HepG2 (cell line): ENCODE results near the gene RFXANK. TPM values are rescaled to one million over a fixed set of nuclear protein-coding genes. Genes with fewer than 3 reads are reported as not detected.

Experiments used
- CHD2 ChIP-seq: IDR thresholded peaks from 2 replicates; pipeline ENCODE4 v1.6.1; 2011; ENCODE audit warnings: low read depth, low read length, improper control_type of control experiment
- REXO4 ChIP-seq: sonication (generic); formaldehyde crosslinking; IDR thresholded peaks from 2 replicates; pipeline ENCODE4 v1.8.0; 2022; ENCODE audit warnings: missing genetic modification reagents, mild to moderate bottlenecking, borderline replicate concordance
- RFX3 ChIP-seq: IDR thresholded peaks from 2 replicates; pipeline ENCODE4 v1.6.1; 2016; ENCODE audit warnings: missing biosample characterization, missing genetic modification reagents
- SMARCE1 ChIP-seq: fragments of 450-650 bp; IDR thresholded peaks from 2 replicates; pipeline ENCODE4 v1.6.1; 2017; ENCODE audit warnings: borderline replicate concordance
- ZNF143 ChIP-seq: sonication (generic); formaldehyde crosslinking; IDR thresholded peaks from 2 replicates; pipeline ENCODE4 v1.4.0; 2020; ENCODE audit warnings: missing genetic modification reagents
- ZNF557 ChIP-seq: sonication (generic); formaldehyde crosslinking; IDR thresholded peaks from 2 replicates; pipeline ENCODE4 v1.4.0; 2020; ENCODE audit warnings: missing genetic modification reagents
- ZNF564 ChIP-seq: sonication (generic); formaldehyde crosslinking; IDR thresholded peaks from 2 replicates; pipeline ENCODE4 v1.8.1; 2023; ENCODE audit warnings: mild to moderate bottlenecking, missing genetic modification reagents
- ZNF616 ChIP-seq: sonication (generic); formaldehyde crosslinking; IDR thresholded peaks from 2 replicates; pipeline ENCODE4 v1.5.0; 2020; ENCODE audit warnings: low read depth, mild to moderate bottlenecking, missing genetic modification reagents
- polyA plus RNA-seq, 8 experiments: library from polyadenylated mRNA; depleted of rRNA in 3 of 8; stranded (reverse) in 7 of 8; unstranded in 1 of 8; fragments of >200 nt; fragmentation: Illumina TruSeq in 4 of 8; extraction: Trizol in 4 of 8; gene quantifications; 2 replicates each; pipeline versions ENCODE4 v1.2.1 to v1.2.3, GENCODE V29; 2011 to 2016; ENCODE audit warnings: low read depth in 4 of 8, missing spikeins in 1 of 8, mixed read lengths in 1 of 8; ENCODE audit not compliant: insufficient read depth in 1 of 8
- total RNA-seq, 5 experiments: library from RNA; depleted of rRNA; stranded (reverse); fragments of >200 nt; fragmentation: Illumina TruSeq; extraction: Trizol; gene quantifications; 2 replicates each; pipeline ENCODE4 v1.2.3, GENCODE V29; 2016; ENCODE audit warnings: low read depth in 1 of 5
- TF ChIP-seq, protein P1 (sequence below): sonication (generic); formaldehyde crosslinking; IDR thresholded peaks from 2 replicates; pipeline ENCODE4 v1.8.1; 2022; ENCODE audit warnings: low read depth, mild to moderate bottlenecking, missing genetic modification reagents
- TF ChIP-seq, protein P2 (sequence below): sonication (generic); formaldehyde crosslinking; IDR thresholded peaks from 2 replicates; pipeline ENCODE4 v1.5.1; 2020; ENCODE audit warnings: missing genetic modification reagents, mild to moderate bottlenecking, borderline replicate concordance
- TF ChIP-seq, protein P3 (sequence below): sonication (generic); formaldehyde crosslinking; conservative IDR thresholded peaks from 2 replicates; pipeline ENCODE4 v1.8.1; 2023; ENCODE audit warnings: missing genetic modification reagents
- TF ChIP-seq, protein P4 (sequence below): IDR thresholded peaks from 2 replicates; pipeline ENCODE4 v1.6.1; 2012; ENCODE audit warnings: low read depth, low read length, improper control_type of control experiment
- TF ChIP-seq, protein P5 (sequence below): sonication (generic); formaldehyde crosslinking; IDR thresholded peaks from 2 replicates; pipeline ENCODE4 v1.8.0; 2022; ENCODE audit warnings: mild to moderate bottlenecking, missing genetic modification reagents; ENCODE audit not compliant: insufficient replicate concordance
- TF ChIP-seq, protein P6 (sequence below): sonication (generic); formaldehyde crosslinking; IDR thresholded peaks from 2 replicates; pipeline ENCODE4 v1.5.1; 2020; ENCODE audit warnings: missing genetic modification reagents, mild to moderate bottlenecking, borderline replicate concordance
- TF ChIP-seq, protein P7 (sequence below): sonication (generic); formaldehyde crosslinking; IDR thresholded peaks from 2 replicates; pipeline ENCODE4 v1.4.0; 2020; ENCODE audit warnings: missing genetic modification reagents

Gene RFXANK
- total and polyA plus RNA-seq, 2 of the 13 experiments (the other 11 are each of a cell fraction or from before 2014, with no cell fraction given), result 49.9 to 80.7 TPM

DNA sequence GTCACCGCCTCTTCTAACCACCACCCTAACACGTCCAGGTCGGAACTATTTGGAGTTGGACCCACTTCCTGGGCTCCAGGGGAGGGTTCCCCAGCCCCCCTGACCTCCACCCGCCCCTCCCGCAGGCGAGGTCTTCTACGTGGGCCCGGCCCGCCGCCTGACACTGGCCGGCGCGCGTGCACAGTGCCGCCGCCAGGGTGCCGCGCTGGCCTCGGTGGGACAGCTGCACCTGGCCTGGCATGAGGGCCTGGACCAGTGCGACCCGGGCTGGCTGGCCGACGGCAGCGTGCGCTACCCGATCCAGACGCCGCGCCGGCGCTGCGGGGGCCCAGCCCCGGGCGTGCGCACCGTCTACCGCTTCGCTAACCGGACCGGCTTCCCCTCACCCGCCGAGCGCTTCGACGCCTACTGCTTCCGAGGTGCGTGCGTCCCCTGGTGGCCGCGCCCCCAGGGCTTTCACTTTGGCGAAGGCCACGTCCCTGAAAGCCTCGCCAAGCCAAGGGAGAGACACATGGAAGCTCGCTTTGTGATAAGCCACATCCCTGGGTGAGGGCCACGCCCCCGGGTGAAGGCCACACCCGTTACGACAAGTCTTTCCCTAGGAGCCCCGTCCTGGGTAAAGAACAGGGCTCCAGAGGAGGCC is 32.9 kb downstream of the RFXANK start (continued):
- TF ChIP-seq, protein P1, sequence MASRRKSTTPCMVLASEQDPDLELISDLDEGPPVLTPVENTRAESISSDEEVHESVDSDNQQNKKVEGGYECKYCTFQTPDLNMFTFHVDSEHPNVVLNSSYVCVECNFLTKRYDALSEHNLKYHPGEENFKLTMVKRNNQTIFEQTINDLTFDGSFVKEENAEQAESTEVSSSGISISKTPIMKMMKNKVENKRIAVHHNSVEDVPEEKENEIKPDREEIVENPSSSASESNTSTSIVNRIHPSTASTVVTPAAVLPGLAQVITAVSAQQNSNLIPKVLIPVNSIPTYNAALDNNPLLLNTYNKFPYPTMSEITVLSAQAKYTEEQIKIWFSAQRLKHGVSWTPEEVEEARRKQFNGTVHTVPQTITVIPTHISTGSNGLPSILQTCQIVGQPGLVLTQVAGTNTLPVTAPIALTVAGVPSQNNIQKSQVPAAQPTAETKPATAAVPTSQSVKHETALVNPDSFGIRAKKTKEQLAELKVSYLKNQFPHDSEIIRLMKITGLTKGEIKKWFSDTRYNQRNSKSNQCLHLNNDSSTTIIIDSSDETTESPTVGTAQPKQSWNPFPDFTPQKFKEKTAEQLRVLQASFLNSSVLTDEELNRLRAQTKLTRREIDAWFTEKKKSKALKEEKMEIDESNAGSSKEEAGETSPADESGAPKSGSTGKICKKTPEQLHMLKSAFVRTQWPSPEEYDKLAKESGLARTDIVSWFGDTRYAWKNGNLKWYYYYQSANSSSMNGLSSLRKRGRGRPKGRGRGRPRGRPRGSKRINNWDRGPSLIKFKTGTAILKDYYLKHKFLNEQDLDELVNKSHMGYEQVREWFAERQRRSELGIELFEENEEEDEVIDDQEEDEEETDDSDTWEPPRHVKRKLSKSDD (CRISPR knock-in tag), result no peak
- no peak for TF ChIP-seq CHD2
- TF ChIP-seq, protein P2, sequence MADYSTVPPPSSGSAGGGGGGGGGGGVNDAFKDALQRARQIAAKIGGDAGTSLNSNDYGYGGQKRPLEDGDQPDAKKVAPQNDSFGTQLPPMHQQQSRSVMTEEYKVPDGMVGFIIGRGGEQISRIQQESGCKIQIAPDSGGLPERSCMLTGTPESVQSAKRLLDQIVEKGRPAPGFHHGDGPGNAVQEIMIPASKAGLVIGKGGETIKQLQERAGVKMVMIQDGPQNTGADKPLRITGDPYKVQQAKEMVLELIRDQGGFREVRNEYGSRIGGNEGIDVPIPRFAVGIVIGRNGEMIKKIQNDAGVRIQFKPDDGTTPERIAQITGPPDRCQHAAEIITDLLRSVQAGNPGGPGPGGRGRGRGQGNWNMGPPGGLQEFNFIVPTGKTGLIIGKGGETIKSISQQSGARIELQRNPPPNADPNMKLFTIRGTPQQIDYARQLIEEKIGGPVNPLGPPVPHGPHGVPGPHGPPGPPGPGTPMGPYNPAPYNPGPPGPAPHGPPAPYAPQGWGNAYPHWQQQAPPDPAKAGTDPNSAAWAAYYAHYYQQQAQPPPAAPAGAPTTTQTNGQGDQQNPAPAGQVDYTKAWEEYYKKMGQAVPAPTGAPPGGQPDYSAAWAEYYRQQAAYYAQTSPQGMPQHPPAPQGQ, result no peak
- no peak for TF ChIP-seq RFX3
- TF ChIP-seq, protein P3, sequence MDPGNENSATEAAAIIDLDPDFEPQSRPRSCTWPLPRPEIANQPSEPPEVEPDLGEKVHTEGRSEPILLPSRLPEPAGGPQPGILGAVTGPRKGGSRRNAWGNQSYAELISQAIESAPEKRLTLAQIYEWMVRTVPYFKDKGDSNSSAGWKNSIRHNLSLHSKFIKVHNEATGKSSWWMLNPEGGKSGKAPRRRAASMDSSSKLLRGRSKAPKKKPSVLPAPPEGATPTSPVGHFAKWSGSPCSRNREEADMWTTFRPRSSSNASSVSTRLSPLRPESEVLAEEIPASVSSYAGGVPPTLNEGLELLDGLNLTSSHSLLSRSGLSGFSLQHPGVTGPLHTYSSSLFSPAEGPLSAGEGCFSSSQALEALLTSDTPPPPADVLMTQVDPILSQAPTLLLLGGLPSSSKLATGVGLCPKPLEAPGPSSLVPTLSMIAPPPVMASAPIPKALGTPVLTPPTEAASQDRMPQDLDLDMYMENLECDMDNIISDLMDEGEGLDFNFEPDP, result no peak
- TF ChIP-seq, protein P4, sequence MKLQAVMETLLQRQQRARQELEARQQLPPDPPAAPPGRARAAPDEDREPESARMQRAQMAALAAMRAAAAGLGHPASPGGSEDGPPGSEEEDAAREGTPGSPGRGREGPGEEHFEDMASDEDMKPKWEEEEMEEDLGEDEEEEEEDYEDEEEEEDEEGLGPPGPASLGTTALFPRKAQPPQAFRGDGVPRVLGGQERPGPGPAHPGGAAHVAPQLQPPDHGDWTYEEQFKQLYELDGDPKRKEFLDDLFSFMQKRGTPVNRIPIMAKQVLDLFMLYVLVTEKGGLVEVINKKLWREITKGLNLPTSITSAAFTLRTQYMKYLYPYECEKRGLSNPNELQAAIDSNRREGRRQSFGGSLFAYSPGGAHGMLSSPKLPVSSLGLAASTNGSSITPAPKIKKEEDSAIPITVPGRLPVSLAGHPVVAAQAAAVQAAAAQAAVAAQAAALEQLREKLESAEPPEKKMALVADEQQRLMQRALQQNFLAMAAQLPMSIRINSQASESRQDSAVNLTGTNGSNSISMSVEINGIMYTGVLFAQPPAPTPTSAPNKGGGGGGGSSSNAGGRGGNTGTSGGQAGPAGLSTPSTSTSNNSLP, result no peak
- TF ChIP-seq, protein P5, sequence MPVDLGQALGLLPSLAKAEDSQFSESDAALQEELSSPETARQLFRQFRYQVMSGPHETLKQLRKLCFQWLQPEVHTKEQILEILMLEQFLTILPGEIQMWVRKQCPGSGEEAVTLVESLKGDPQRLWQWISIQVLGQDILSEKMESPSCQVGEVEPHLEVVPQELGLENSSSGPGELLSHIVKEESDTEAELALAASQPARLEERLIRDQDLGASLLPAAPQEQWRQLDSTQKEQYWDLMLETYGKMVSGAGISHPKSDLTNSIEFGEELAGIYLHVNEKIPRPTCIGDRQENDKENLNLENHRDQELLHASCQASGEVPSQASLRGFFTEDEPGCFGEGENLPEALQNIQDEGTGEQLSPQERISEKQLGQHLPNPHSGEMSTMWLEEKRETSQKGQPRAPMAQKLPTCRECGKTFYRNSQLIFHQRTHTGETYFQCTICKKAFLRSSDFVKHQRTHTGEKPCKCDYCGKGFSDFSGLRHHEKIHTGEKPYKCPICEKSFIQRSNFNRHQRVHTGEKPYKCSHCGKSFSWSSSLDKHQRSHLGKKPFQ, result no peak
- no peak for TF ChIP-seq REXO4
- no peak for TF ChIP-seq SMARCE1
- 0 out of 2 replicates have a peak, but pooled peaks have one; percentile 39 for TF ChIP-seq ZNF616 (CRISPR knock-in tag)
- TF ChIP-seq, protein P6, sequence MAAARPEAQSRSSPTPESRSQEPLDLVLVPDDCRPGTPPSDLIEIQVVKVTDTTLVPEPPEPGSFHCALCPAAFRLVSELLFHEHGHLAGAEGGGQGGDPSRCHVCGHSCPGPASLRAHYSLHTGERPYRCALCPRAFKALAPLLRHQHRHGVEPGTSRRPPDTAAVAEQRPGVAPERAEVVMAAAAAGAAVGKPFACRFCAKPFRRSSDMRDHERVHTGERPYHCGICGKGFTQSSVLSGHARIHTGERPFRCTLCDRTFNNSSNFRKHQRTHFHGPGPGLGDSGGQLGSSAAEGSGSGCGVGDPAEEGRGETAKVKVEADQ (CRISPR knock-in tag), result peak; percentile 74; the same call in 1 of the 2 replicates
- TF ChIP-seq ZNF564 (CRISPR knock-in tag), result peak; percentile 84
- TF ChIP-seq, protein P7, sequence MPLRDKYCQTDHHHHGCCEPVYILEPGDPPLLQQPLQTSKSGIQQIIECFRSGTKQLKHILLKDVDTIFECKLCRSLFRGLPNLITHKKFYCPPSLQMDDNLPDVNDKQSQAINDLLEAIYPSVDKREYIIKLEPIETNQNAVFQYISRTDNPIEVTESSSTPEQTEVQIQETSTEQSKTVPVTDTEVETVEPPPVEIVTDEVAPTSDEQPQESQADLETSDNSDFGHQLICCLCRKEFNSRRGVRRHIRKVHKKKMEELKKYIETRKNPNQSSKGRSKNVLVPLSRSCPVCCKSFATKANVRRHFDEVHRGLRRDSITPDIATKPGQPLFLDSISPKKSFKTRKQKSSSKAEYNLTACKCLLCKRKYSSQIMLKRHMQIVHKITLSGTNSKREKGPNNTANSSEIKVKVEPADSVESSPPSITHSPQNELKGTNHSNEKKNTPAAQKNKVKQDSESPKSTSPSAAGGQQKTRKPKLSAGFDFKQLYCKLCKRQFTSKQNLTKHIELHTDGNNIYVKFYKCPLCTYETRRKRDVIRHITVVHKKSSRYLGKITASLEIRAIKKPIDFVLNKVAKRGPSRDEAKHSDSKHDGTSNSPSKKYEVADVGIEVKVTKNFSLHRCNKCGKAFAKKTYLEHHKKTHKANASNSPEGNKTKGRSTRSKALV (CRISPR knock-in tag), result peak; percentile 78; the same call in 1 of the 2 replicates
- TF ChIP-seq ZNF557, result no peak
- TF ChIP-seq ZNF143 (CRISPR knock-in tag), result no peak
